ENCODE results near the gene PTGR1.
A peak's percentile ranks its signal among the peaks of the same experiment; 100 is the strongest.

PTGR1 gene

GRCh38 chr9:111542497-111543254 is 56.8 kb downstream of the PTGR1 start:
- DNase-seq (ENCODE audit: low read depth, low spot score): no peak

DNA sequence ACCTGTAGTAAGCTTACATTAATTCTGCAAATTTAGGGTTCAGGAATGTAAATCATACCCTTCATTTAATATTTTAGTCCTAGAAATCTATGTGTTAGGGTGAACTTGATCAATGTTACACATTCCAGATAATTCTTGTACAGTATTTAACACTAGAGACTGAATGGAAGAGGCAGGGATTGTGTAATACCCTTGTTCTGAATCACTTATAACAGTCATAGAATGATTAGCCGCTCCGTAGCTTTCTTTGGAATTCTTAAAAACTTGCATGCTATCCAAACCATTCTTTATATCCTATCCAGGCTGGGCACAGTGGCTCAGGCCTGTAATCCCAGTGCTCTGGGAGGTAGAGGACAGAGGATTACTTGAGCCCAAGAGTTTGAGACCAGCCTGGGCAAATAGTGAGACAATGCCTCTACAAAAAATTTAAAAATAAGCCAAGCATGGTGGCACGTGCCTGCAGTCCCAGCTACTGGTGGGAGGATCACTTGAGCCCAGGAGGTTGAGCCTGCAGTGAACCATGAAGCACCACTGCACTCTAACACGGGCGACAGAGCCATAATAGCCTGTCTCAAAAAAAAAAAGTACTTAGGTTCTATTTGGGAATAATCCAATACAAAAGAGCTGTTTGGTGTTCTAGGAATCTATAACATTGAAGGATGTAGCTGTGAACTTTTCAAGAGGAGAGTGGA is 66.2 kb downstream of the PTGR1 start:
- DNase-seq (ENCODE audit: low read depth, low spot score): no peak

GRCh38 chr9:111531716-111532115 is 67.7 kb downstream of the PTGR1 start:
- no peak for DNase-seq (ENCODE audit: low read depth, low spot score)

DNA sequence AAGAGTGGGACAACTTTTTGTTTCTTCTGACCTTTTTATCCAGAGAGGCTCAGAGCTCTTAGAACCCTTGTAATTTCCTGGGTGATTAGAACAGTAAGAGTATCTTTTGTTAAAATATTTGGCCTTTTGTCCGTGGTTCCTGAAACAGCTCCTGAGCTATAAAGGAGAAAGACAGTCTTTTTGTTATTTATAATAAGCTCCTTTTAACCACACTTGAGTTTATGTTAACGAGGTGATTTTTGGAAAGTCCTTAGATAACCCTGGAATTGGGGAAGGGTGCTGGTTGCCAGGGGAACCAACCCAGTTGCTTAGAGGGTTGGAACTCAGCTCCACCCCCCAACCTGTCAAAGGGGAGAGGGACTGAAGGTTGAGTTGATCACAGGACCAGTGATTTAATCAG is 69.7 kb downstream of the PTGR1 start:
- DNase-seq (ENCODE audit: low read depth, low spot score): no peak

DNA sequence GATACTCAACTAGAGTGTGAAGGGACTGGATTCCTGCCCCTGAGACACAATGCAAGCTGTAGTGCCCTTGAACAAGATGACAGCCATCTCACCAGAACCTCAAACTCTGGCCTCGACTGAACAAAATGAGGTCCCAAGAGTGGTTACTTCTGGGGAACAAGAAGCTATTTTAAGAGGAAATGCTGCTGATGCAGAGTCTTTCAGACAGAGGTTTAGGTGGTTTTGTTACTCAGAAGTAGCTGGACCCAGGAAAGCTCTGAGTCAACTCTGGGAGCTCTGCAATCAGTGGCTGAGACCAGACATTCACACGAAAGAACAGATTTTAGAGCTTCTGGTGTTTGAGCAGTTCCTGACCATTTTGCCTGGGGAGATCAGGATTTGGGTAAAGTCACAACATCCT is 72.1 kb downstream of the PTGR1 start:
- no peak for DNase-seq (ENCODE audit: low read depth, low spot score)

DNA sequence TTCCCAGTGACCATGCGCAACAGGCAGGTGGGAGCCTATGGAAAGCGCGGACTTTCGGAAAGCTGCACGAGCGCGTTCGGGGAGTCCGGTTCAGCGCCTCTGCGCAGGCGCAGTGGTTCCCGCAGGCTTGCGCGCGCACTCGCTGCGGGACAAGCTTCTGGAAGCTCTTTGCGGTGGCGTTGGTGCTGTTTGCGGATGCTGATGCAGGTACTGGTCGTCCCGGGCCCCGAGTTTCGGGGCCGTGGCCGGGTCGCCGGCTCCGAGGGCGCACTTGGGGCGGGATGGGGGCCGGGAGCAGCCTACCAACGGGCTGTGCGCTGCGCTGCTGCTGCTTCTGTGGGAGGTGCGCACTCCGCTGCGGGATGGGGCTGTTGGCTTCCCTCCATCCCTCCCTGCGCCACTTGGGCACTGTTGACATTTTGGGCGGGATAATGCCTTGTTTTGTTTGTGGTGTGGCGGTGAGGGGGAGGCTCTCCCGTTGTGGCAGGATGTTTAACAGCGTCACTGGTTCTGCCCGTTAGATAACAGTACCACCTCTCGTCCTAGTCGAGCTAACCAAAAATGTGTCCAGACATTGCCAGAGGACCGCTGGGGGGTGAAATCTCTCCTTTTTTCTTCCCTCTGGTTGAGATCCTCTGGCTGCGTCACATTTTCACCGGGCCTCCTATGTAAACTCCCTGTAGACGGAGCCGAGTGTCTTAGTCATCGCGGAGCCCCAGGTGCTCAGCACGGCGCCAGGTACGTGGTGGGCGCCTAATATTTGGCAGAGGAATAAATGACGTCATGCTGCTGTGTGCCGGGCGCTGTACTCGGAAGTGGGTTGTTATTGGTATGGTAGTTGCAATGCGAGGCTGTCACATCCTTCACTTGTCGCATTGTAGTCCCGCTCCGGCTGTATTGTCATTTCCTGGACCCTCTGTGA is 74.1 kb downstream of the PTGR1 start, which contains the start of gene ZNF483:
Gene ZNF483 (plus strand): TSS at position 124 of the 922 bp plus-strand sequence. CDS start 2,217 bp downstream, outside the sequence.
- DNase-seq (ENCODE audit: low read depth, low spot score): peak; percentile 50

GRCh38 chr9:111524731-111525055 is 74.8 kb downstream of the PTGR1 start:
- DNase-seq (ENCODE audit: low read depth, low spot score): no peak

GRCh38 chr9:111516061-111516465 is 83.4 kb downstream of the PTGR1 start:
- DNase-seq (ENCODE audit: low read depth, low spot score): no peak

DNA sequence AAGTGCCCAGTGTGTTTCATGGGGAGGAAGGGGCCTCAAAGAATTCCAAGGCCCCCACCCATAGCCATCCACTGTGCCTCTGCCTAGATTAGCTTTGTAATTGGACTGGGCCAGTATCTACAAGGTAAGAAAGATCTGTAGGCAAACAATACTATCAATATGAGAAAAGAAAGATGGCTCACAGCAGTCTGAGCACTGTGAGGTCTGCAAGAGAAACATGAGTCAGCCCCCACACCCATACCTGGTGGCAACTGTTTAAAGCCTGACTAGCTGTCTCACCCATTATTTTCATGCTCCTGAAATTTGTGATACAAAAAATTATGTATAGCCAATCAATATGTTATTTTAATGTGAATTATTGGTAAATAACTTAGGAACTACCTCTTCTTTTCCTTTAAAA is 84.5 kb downstream of the PTGR1 start:
- no peak for DNase-seq (ENCODE audit: low read depth, low spot score)

All from brain pericyte (primary cell).